HT1080 (cell line): ENCODE measurements around the gene CCDC87. TPM values are rescaled to one million over a fixed set of nuclear protein-coding genes. Genes with fewer than 3 reads are reported as not detected.

Source experiments
- small RNA-seq: library from RNA; depleted of rRNA; stranded (forward); fragments of <200 nt; gene quantifications from one replicate; pipeline ENCODE3, GENCODE V24; 2014
- total RNA-seq: library from RNA; depleted of rRNA; stranded (reverse); fragments of >200 nt; shearing (Covaris generic); gene quantifications from 2 replicates; pipeline ENCODE4 v1.2.3, GENCODE V29; 2014; rRNA removed

CCDC87 gene
- total RNA-seq, 1 experiment from 2014 or later, result 0.03 TPM

Small RNA genes lying within 50 kb of the gene (small RNA-seq; reads per million reads assigned to genes)
- gene RNU4-39P, result not detected

Other genes with a start within 250 kb of the CCDC87 start
- 69.9 and 78.7 TPM in 2 replicates for gene BRMS1, start 248.0 kb downstream of the CCDC87 start, total RNA-seq
- gene B4GAT1, start 245.4 kb downstream of the CCDC87 start, total RNA-seq, result 27.0 and 34.4 TPM in 2 replicates
- gene SLC29A2, start 221.3 kb downstream of the CCDC87 start, total RNA-seq, result 0.37 and 0.68 TPM in 2 replicates
- not detected in 2 replicates for gene NPAS4, start 172.0 kb downstream of the CCDC87 start, total RNA-seq
- 84.2 and 120 TPM in 2 replicates for gene MRPL11, start 154.2 kb downstream of the CCDC87 start, total RNA-seq
- 9.7 and 9.8 TPM in 2 replicates for gene PELI3, start 126.2 kb downstream of the CCDC87 start, total RNA-seq
- 65.2 and 83.9 TPM in 2 replicates for gene DPP3, start 112.6 kb downstream of the CCDC87 start, total RNA-seq
- 2.0 and 10.4 TPM in 2 replicates for gene BBS1, start 82.4 kb downstream of the CCDC87 start, total RNA-seq
- gene ZDHHC24, start 47.0 kb downstream of the CCDC87 start, total RNA-seq, result 18.3 and 21.5 TPM in 2 replicates
- gene ACTN3, start 46.2 kb downstream of the CCDC87 start, total RNA-seq, result not detected in 2 replicates
- gene CTSF, start 24.5 kb downstream of the CCDC87 start, total RNA-seq, result 7.2 and 8.2 TPM in 2 replicates
- 12.6 and 13.2 TPM in 2 replicates for gene CCS, start 122 bp upstream of the CCDC87 start, total RNA-seq
- gene RBM14, start 23.6 kb upstream of the CCDC87 start, total RNA-seq, result 59.0 and 75.5 TPM in 2 replicates
- 93.9 and 99.1 TPM in 2 replicates for gene RBM4, start 45.6 kb upstream of the CCDC87 start, total RNA-seq
- gene RBM4B, start 84.8 kb upstream of the CCDC87 start, total RNA-seq, result 13.9 and 16.0 TPM in 2 replicates
- gene SPTBN2, start 136.2 kb upstream of the CCDC87 start, total RNA-seq, result 79.1 and 122 TPM in 2 replicates